GM20431 (cell line): ENCODE measurements around the gene SVOP.
"Not testable (repeated sequence)": the region's sequence is repeated elsewhere in the genome, so short reads cannot be mapped to it uniquely, and the experiment has no call there.

Experiments used
- in situ Hi-C: fragments of 300-500 bp; cut with MseI, MboI; formaldehyde crosslinking; loops from one replicate; pipeline ENCODE4 v1.15.0; 2020; ENCODE audit warnings: low sequenced_read_pairs; ENCODE audit not compliant: unreplicated experiment

The SVOP gene

GRCh38 chr12:108905725-108906124 is 115.1 kb downstream of the SVOP start:
- in situ Hi-C loops, result no loop called here

GRCh38 chr12:108899145-108899544 is 121.7 kb downstream of the SVOP start:
- in situ Hi-C loops, result no loop called here

- in situ Hi-C loops, result no loop called here
Measured at GRCh38 chr12:108896817-108897216, 124.1 kb downstream of the SVOP start.

- in situ Hi-C loops, result no loop called here
Measured at GRCh38 chr12:108896336-108896735, 124.5 kb downstream of the SVOP start.

GRCh38 chr12:108895220-108895802 is 125.6 kb downstream of the SVOP start:
- in situ Hi-C loops, result no loop called here

- in situ Hi-C loops, result no loop called here
Measured at GRCh38 chr12:108890208-108890607, 130.7 kb downstream of the SVOP start.

GRCh38 chr12:108888031-108888430 is 132.8 kb downstream of the SVOP start:
- in situ Hi-C loops, result no loop called here

GRCh38 chr12:108886873-108887629 is 133.8 kb downstream of the SVOP start:
- in situ Hi-C loops, result no loop called here

GRCh38 chr12:108884116-108885012 is 136.5 kb downstream of the SVOP start:
- in situ Hi-C loops, result no loop called here

GRCh38 chr12:108881953-108882352 is 138.9 kb downstream of the SVOP start:
- in situ Hi-C loops, result no loop called here

GRCh38 chr12:108879615-108880254 is 141.1 kb downstream of the SVOP start, which contains the start of gene DAO:
DAO (plus strand) TSS chr12:108880092; CDS start chr12:108885007, 4,915 bp downstream.
- in situ Hi-C loops, result no loop called here

- in situ Hi-C loops, result no loop called here
Measured at GRCh38 chr12:108876550-108876949, 144.3 kb downstream of the SVOP start.

- in situ Hi-C loops, result no loop called here
Measured at GRCh38 chr12:108875682-108876361, 145.0 kb downstream of the SVOP start.

GRCh38 chr12:108875280-108875679 is 145.6 kb downstream of the SVOP start:
- in situ Hi-C loops, result no loop called here

GRCh38 chr12:108868781-108869180 is 152.1 kb downstream of the SVOP start:
- in situ Hi-C loops, result no loop called here

- in situ Hi-C loops, result not testable (repeated sequence)
Measured at GRCh38 chr12:108866083-108866482, 154.8 kb downstream of the SVOP start.

GRCh38 chr12:108865169-108865568 is 155.7 kb downstream of the SVOP start:
- in situ Hi-C loops, result no loop called here

GRCh38 chr12:108862588-108862959 is 158.3 kb downstream of the SVOP start:
- in situ Hi-C loops, result no loop called here

GRCh38 chr12:108861878-108862587 is 158.8 kb downstream of the SVOP start:
- in situ Hi-C loops, result no loop called here
